GM23338 (cell line): ENCODE results near the gene BMP3.

Source experiments
- EZH2 ChIP-seq: fragments of 200-600 bp; sonication (generic); IDR thresholded peaks from one replicate; pipeline ENCODE4 v1.8.0; 2017; ENCODE audit warnings: antibody characterized with exemption, mild to moderate bottlenecking, low read depth; ENCODE audit not compliant: unreplicated experiment
- EZH2phosphoT487 ChIP-seq: fragments of 200-600 bp; sonication (generic); IDR thresholded peaks from one replicate; pipeline ENCODE4 v1.8.1; 2018; ENCODE audit warnings: antibody characterized with exemption; ENCODE audit not compliant: unreplicated experiment
- POLR2AphosphoS5 ChIP-seq: IDR thresholded peaks from 2 replicates; pipeline ENCODE4 v1.6.1; 2016; ENCODE audit warnings: antibody characterized with exemption, low read depth
- REST ChIP-seq: IDR thresholded peaks from one replicate; pipeline ENCODE4 v1.6.1; 2018; ENCODE audit warnings: antibody characterized with exemption; ENCODE audit not compliant: unreplicated experiment
- STAT1 ChIP-seq: IDR thresholded peaks from one replicate; pipeline ENCODE4 v1.6.1; 2016; ENCODE audit warnings: antibody characterized with exemption; ENCODE audit not compliant: unreplicated experiment
- TF ChIP-seq, protein P1 (sequence below), 2 experiments: fragments of 200-600 bp in 1 of 2; sonication (generic) in 1 of 2; conservative IDR thresholded peaks; 2 replicates each; pipeline versions ENCODE4 v1.5.1 to v1.6.1; 2016 to 2017; ENCODE audit warnings: antibody characterized with exemption in 2 of 2, low read depth in 2 of 2, mild to moderate bottlenecking in 2 of 2, moderate library complexity in 1 of 2

GRCh38 chr4:81049330-81049729 lies 18.8 kb downstream of the BMP3 start:
- TF ChIP-seq, protein P1, sequence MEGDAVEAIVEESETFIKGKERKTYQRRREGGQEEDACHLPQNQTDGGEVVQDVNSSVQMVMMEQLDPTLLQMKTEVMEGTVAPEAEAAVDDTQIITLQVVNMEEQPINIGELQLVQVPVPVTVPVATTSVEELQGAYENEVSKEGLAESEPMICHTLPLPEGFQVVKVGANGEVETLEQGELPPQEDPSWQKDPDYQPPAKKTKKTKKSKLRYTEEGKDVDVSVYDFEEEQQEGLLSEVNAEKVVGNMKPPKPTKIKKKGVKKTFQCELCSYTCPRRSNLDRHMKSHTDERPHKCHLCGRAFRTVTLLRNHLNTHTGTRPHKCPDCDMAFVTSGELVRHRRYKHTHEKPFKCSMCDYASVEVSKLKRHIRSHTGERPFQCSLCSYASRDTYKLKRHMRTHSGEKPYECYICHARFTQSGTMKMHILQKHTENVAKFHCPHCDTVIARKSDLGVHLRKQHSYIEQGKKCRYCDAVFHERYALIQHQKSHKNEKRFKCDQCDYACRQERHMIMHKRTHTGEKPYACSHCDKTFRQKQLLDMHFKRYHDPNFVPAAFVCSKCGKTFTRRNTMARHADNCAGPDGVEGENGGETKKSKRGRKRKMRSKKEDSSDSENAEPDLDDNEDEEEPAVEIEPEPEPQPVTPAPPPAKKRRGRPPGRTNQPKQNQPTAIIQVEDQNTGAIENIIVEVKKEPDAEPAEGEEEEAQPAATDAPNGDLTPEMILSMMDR (conservative IDR thresholded peaks at IDR 0.05; ENCODE audit: low read depth in 2 of 2): no peak
- TF ChIP-seq STAT1: no peak
- TF ChIP-seq POLR2AphosphoS5: no peak
- no peak for TF ChIP-seq REST
- TF ChIP-seq EZH2phosphoT487: no peak
- no peak for TF ChIP-seq EZH2
